Measurements from ENCODE around the gene CCAR1. TPM values are rescaled to one million over a fixed set of nuclear protein-coding genes. Genes with fewer than 3 reads are reported as not detected.

CCAR1 gene
- total and polyA plus RNA-seq, 2 of the 4 experiments (the other 2 are of a cell fraction) = 35.1 to 60.8 TPM

DNA sequence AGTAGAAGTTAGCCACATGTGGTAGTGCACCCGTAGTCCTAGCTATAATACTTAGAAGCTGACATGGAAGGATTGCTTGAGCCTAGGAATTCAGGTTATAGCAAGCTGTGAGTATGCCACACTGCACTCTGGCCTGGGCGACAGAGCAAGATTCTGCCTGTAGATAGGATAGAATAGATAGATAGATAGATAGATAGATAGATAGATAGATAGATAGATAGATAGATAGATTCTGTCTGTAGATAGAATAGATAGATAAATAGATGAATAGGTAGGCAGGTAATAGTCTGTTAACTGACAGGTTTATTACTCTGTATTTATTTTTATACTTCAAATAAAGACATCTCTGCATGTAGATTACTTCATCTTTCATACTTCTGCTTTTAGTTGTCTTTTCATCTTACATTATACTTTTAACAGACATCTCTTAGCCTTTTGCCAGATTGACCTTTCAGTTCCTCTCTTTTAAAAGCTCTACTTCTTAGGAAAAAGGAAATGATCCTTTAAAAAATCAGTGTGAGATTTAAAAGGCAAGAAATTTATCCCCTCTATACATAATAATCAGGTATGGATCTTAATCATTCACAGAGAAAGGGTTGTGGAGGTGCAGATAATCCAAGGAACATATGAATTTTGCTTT, 31.8 kb downstream of the CCAR1 start:
- H4K8ac ChIP-seq (ENCODE audit: low read depth in 2 of 2, low read length in 2 of 2) = no peak overlapping the region
- ATAC-seq (ENCODE audit: low read depth) (no peak), DNase-seq (no peak)
- no peak overlapping the region for H3K23ac ChIP-seq (ENCODE audit: low read depth, low read length)
- in situ Hi-C loops (cut with MboI; ENCODE audit: low sequenced_read_pairs) = no loop called here
- H3K4ac ChIP-seq (ENCODE audit: low read depth, low read length) = no peak overlapping the region
- POLR2A ChIA-PET (ENCODE audit: unreplicated experiment) = no interaction called here
- no peak overlapping the region for H2BK5ac ChIP-seq (ENCODE audit: low read depth, low read length, poor library complexity, severe bottlenecking)
- H3K9ac ChIP-seq (ENCODE audit: low read depth, low read length) = no peak overlapping the region
- 88% methylated on average over 1 of the region's 2 CpGs; no CpG with 5 or more reads in 1 of the 2 experiments for WGBS, 2 experiments (ENCODE audit: extremely low coverage in 2 of 2, insufficient read length in 1 of 2)
- CTCF ChIA-PET = no interaction called here
- H3K27me3 ChIP-seq (ENCODE audit: control insufficient read depth, insufficient read depth, low read length) = no peaks in the 10 kb centered on the region
- no TSS peak for BruUV-seq (replicated peaks)
- H2BK20ac ChIP-seq (ENCODE audit: low read depth, low read length) = no peak overlapping the region
- H2AK9ac ChIP-seq (replicated peaks; ENCODE audit: low read depth, low read length, poor library complexity) = no peak overlapping the region
- H3K56ac ChIP-seq (ENCODE audit: extremely low read depth, insufficient read depth, low read length) = no peak overlapping the region
- H2AFZ ChIP-seq (replicated peaks; ENCODE audit: low read length, poor library complexity) = no peak overlapping the region
- H4K91ac ChIP-seq (ENCODE audit: insufficient read depth, low read depth, low read length) = no peak overlapping the region
- TF ChIP-seq FOS (IDR thresholded peaks at IDR 0.05; ENCODE audit: low read depth, low read length) (no peak), POLR2A (IDR thresholded peaks at IDR 0.05; ENCODE audit: low read depth, low read length) (no peak), MAZ (IDR thresholded peaks at IDR 0.05; ENCODE audit: borderline replicate concordance, low read depth, low read length) (no peak), MAFK (IDR thresholded peaks at IDR 0.05; ENCODE audit: low read depth, low read length) (no peak), RAD21 (IDR thresholded peaks at IDR 0.05; ENCODE audit: low read length) (no peak), SMC3 (IDR thresholded peaks at IDR 0.05; ENCODE audit: low read depth, low read length) (no peak), MXI1 (IDR thresholded peaks at IDR 0.05; ENCODE audit: borderline replicate concordance, low read depth, low read length) (no peak), RFX5 (IDR thresholded peaks at IDR 0.05; ENCODE audit: low read depth, low read length) (no peak), CHD1 (IDR thresholded peaks at IDR 0.05; ENCODE audit: low read depth, low read length) (no peak), RCOR1 (IDR thresholded peaks at IDR 0.05; ENCODE audit: insufficient replicate concordance, low read length) (no peak), BHLHE40 (IDR thresholded peaks at IDR 0.05; ENCODE audit: low read depth, low read length) (no peak), NFE2L2 (IDR thresholded peaks at IDR 0.05; ENCODE audit: low read depth, low read length) (no peak), CEBPB (IDR thresholded peaks at IDR 0.05; ENCODE audit: low read depth, low read length) (no peak)
- TF ChIP-seq, protein P1, sequence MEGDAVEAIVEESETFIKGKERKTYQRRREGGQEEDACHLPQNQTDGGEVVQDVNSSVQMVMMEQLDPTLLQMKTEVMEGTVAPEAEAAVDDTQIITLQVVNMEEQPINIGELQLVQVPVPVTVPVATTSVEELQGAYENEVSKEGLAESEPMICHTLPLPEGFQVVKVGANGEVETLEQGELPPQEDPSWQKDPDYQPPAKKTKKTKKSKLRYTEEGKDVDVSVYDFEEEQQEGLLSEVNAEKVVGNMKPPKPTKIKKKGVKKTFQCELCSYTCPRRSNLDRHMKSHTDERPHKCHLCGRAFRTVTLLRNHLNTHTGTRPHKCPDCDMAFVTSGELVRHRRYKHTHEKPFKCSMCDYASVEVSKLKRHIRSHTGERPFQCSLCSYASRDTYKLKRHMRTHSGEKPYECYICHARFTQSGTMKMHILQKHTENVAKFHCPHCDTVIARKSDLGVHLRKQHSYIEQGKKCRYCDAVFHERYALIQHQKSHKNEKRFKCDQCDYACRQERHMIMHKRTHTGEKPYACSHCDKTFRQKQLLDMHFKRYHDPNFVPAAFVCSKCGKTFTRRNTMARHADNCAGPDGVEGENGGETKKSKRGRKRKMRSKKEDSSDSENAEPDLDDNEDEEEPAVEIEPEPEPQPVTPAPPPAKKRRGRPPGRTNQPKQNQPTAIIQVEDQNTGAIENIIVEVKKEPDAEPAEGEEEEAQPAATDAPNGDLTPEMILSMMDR (conservative IDR thresholded peaks at IDR 0.05; ENCODE audit: low read depth, low read length) = no peak
- TF ChIP-seq, protein P2, sequence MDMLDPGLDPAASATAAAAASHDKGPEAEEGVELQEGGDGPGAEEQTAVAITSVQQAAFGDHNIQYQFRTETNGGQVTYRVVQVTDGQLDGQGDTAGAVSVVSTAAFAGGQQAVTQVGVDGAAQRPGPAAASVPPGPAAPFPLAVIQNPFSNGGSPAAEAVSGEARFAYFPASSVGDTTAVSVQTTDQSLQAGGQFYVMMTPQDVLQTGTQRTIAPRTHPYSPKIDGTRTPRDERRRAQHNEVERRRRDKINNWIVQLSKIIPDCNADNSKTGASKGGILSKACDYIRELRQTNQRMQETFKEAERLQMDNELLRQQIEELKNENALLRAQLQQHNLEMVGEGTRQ (IDR thresholded peaks at IDR 0.05; ENCODE audit: low read depth, low read length) = no peak
- TF ChIP-seq, protein P3, sequence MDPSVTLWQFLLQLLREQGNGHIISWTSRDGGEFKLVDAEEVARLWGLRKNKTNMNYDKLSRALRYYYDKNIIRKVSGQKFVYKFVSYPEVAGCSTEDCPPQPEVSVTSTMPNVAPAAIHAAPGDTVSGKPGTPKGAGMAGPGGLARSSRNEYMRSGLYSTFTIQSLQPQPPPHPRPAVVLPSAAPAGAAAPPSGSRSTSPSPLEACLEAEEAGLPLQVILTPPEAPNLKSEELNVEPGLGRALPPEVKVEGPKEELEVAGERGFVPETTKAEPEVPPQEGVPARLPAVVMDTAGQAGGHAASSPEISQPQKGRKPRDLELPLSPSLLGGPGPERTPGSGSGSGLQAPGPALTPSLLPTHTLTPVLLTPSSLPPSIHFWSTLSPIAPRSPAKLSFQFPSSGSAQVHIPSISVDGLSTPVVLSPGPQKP (IDR thresholded peaks at IDR 0.05; ENCODE audit: borderline replicate concordance, low read depth, low read length) = no peak
- intact Hi-C loops (cut with micrococcal nuclease) = loop anchor here (10.0 kb wide), 1 partner anchor 222 kb away; no protein-coding TSS in a partner anchor
- dilution Hi-C loops (cut with HindIII; ENCODE audit: low sequenced_read_pairs, unreplicated experiment) = loop anchor here (25.0 kb wide), 1 partner anchor 159 kb away; the partner anchor contains the start of gene DDX50
- peaks cover 3 to 8% of the 10 kb centered on the region in 2 experiments; a peak in 2 of 4 replicates for H3K79me1 ChIP-seq (ENCODE audit: low read depth in 1 of 2, low read length in 2 of 2)
- H2BK15ac ChIP-seq (ENCODE audit: low read depth, low read length) = no peak overlapping the region
- H3K18ac ChIP-seq (ENCODE audit: low read depth, low read length) = no peak overlapping the region
- no peak overlapping the region for H2BK120ac ChIP-seq (ENCODE audit: low read depth, low read length)
- no peaks in the 10 kb centered on the region for H3K9me1 ChIP-seq (ENCODE audit: insufficient read depth, low read length)
- H3K9me3 ChIP-seq (ENCODE audit: control insufficient read depth, insufficient read depth, low read length) = no peaks in the 10 kb centered on the region
- no peak overlapping the region for H2AK5ac ChIP-seq (ENCODE audit: low read depth, low read length)
- no peak overlapping the region for H4K5ac ChIP-seq (ENCODE audit: low read depth, low read length)
- no peak overlapping the region for H3K4me2 ChIP-seq (ENCODE audit: low read depth, low read length)
- H4K20me1 ChIP-seq (ENCODE audit: insufficient read depth, low read length) = no peaks in the 10 kb centered on the region
- no peak overlapping the region for H3K4me3 ChIP-seq (ENCODE audit: insufficient read depth, low read depth, low read length)
- H3K36me3 ChIP-seq (ENCODE audit: control insufficient read depth, insufficient read depth, low read length) = peaks cover 56% of the 10 kb centered on the region
- H3K14ac ChIP-seq (replicated peaks; ENCODE audit: low read depth, low read length) = no peak overlapping the region
- no peak overlapping the region for H3K27ac ChIP-seq (ENCODE audit: insufficient read depth, low read length)
- H3K4me1 ChIP-seq (ENCODE audit: control insufficient read depth, insufficient read depth, low read length) = no peaks in the 10 kb centered on the region

Measured in IMR-90 (cell line).